GM23248 (cell line): Measurements from ENCODE around the gene FGGY. TPM values are rescaled to one million over a fixed set of nuclear protein-coding genes. Genes with fewer than 3 reads are reported as not detected.

Experiments
- DNase-seq: peaks from one replicate; pipeline ENCODE4 v3.0.0-alpha.2; 2015
- H2AFZ ChIP-seq: fragments of 200-600 bp; sonication (generic); 2 replicates; pipeline ENCODE4 v1.6.1; 2016; ENCODE audit warnings: antibody characterized with exemption
- H3F3A ChIP-seq: fragments of 200-600 bp; sonication (generic); 2 replicates; pipeline ENCODE4 v1.6.1; 2016; ENCODE audit warnings: mild to moderate bottlenecking, antibody characterized with exemption, mixed run types; ENCODE audit not compliant: insufficient read depth
- H3K27ac ChIP-seq: fragments of 200-600 bp; sonication (generic); 2 replicates; pipeline ENCODE4 v1.5.1; 2016; ENCODE audit warnings: mild to moderate bottlenecking
- H3K27me3 ChIP-seq: fragments of 200-600 bp; sonication (generic); replicated peaks from 2 replicates; pipeline ENCODE4 v1.6.1; 2016; ENCODE audit warnings: mild to moderate bottlenecking; ENCODE audit not compliant: insufficient read depth
- H3K36me3 ChIP-seq: fragments of 200-600 bp; sonication (generic); 2 replicates; pipeline ENCODE4 v1.6.1; 2016; ENCODE audit warnings: low read depth, mild to moderate bottlenecking
- H3K4me1 ChIP-seq: fragments of 200-600 bp; sonication (generic); 2 replicates; pipeline ENCODE4 v1.6.1; 2016; ENCODE audit warnings: mild to moderate bottlenecking; ENCODE audit not compliant: insufficient read depth
- H3K4me2 ChIP-seq: fragments of 200-600 bp; sonication (generic); one replicate; pipeline ENCODE4 v1.6.1; 2016; ENCODE audit warnings: mild to moderate bottlenecking; ENCODE audit not compliant: unreplicated experiment
- H3K4me3 ChIP-seq: fragments of 200-600 bp; sonication (generic); 2 replicates; pipeline ENCODE4 v1.5.1; 2016; ENCODE audit warnings: mild to moderate bottlenecking
- H3K79me2 ChIP-seq: fragments of 200-600 bp; sonication (generic); 2 replicates; pipeline ENCODE4 v1.6.1; 2016; ENCODE audit warnings: mild to moderate bottlenecking; ENCODE audit not compliant: insufficient read depth
- H3K9ac ChIP-seq: fragments of 200-600 bp; sonication (generic); 2 replicates; pipeline ENCODE4 v1.6.1; 2016; ENCODE audit warnings: mild to moderate bottlenecking
- H3K9me2 ChIP-seq: fragments of 200-600 bp; sonication (generic); 2 replicates; pipeline ENCODE4 v1.6.1; 2016; ENCODE audit warnings: mixed run types, mild to moderate bottlenecking, moderate library complexity; ENCODE audit not compliant: insufficient read depth
- H3K9me3 ChIP-seq: fragments of 200-600 bp; sonication (generic); one replicate; pipeline ENCODE4 v1.6.1; 2017; ENCODE audit warnings: low read depth
- H4K20me1 ChIP-seq: fragments of 200-600 bp; sonication (generic); 2 replicates; pipeline ENCODE4 v1.6.0; 2016; ENCODE audit not compliant: insufficient read depth
- EZH2 ChIP-seq: fragments of 200-600 bp; sonication (generic); IDR thresholded peaks from 2 replicates; pipeline ENCODE4 v1.6.1; 2018; ENCODE audit warnings: antibody characterized with exemption, mild to moderate bottlenecking; ENCODE audit not compliant: insufficient read depth, poor library complexity, severe bottlenecking
- EZH2phosphoT487 ChIP-seq: fragments of 200-600 bp; sonication (generic); IDR thresholded peaks from 2 replicates; pipeline ENCODE4 v1.6.1; 2018; ENCODE audit warnings: antibody characterized with exemption, moderate library complexity, mild to moderate bottlenecking, low read depth; ENCODE audit not compliant: insufficient read depth
- WGBS, 2 experiments: methylation state at CpG; one replicate each; pipeline ENCODE4 v1.1.6; 2015 to 2017; ENCODE audit warnings: low lambda C conversion rate in 2 of 2, low coverage in 1 of 2; ENCODE audit errors: missing lambda C conversion rate in 2 of 2; 5-methylcytosine and 5-hydroxymethylcytosine counted together
- in situ Hi-C: fragments of 300-500 bp; cut with MboI; formaldehyde crosslinking; loops from 2 replicates; pipeline ENCODE4 v1.15.0; 2020
- polyA plus RNA-seq: library from polyadenylated mRNA; unstranded; fragments of >200 nt; fragmentation: Nextera tagmentation; extraction: Ambion mirVana; gene quantifications from 2 replicates; pipeline ENCODE4 v1.2.1, GENCODE V29; 2016
- total RNA-seq: library from RNA; depleted of rRNA; stranded (reverse); fragments of >200 nt; shearing (Covaris generic); gene quantifications from 2 replicates; pipeline ENCODE4 v1.2.3, GENCODE V29; 2014

The FGGY gene
- total and polyA plus RNA-seq, 2 experiments from 2014 or later, result 12.8 to 16.9 TPM

- Histone ChIP-seq H3K27me3 (no peaks in the 10 kb centered on the region), H3K4me3 (no peak overlapping the region), H3K36me3 (no peaks in the 10 kb centered on the region), H3F3A (no peaks in the 10 kb centered on the region), H3K79me2 (no peaks in the 10 kb centered on the region), H4K20me1 (no peaks in the 10 kb centered on the region), H3K27ac (no peak overlapping the region), H3K9me3 (no peaks in the 10 kb centered on the region), H3K4me1 (peaks cover 16% of the 10 kb centered on the region; the same call in 1 of the 2 replicates), H3K9me2 (no peaks in the 10 kb centered on the region), H2AFZ (peak overlapping the region; percentile 20; the same call in 1 of the 2 replicates), H3K9ac (no peak overlapping the region), H3K4me2 (no peak overlapping the region)
- 22 to 25% methylated on average over 6 of the region's 6 CpGs for WGBS, 2 experiments
- peak; percentile 52 for DNase-seq
- in situ Hi-C loops, result no loop called here
- TF ChIP-seq EZH2, result no peak
- TF ChIP-seq EZH2phosphoT487, result no peak
These were observed 21.5 kb downstream of the FGGY start for GRCh38 chr1:59318271-59318860.

GRCh38 chr1:59322394-59322793 is 25.5 kb downstream of the FGGY start:
- in situ Hi-C loops, result no loop called here
- Histone ChIP-seq H3K9ac (no peak overlapping the region), H3K27me3 (no peaks in the 10 kb centered on the region), H3F3A (no peaks in the 10 kb centered on the region), H3K9me3 (no peaks in the 10 kb centered on the region), H3K36me3 (no peaks in the 10 kb centered on the region), H3K9me2 (no peaks in the 10 kb centered on the region), H4K20me1 (no peaks in the 10 kb centered on the region), H3K4me1 (peaks cover 8% of the 10 kb centered on the region; the same call in 1 of the 2 replicates), H3K27ac (no peak overlapping the region), H3K4me3 (no peak overlapping the region), H3K4me2 (no peak overlapping the region), H3K79me2 (no peaks in the 10 kb centered on the region), H2AFZ (no peak overlapping the region)
- 91 to 100% methylated on average over 4 of the region's 4 CpGs for WGBS, 2 experiments
- TF ChIP-seq EZH2phosphoT487, result no peak
- no peak for TF ChIP-seq EZH2
- DNase-seq, result no peak

GRCh38 chr1:59322814-59323213 is 25.9 kb downstream of the FGGY start:
- Histone ChIP-seq H3K4me3 (no peak overlapping the region), H3K9me2 (no peaks in the 10 kb centered on the region), H3K27ac (no peak overlapping the region), H3K4me2 (no peak overlapping the region), H3K36me3 (no peaks in the 10 kb centered on the region), H3K27me3 (no peaks in the 10 kb centered on the region), H3F3A (no peaks in the 10 kb centered on the region), H4K20me1 (no peaks in the 10 kb centered on the region), H3K79me2 (no peaks in the 10 kb centered on the region), H2AFZ (no peak overlapping the region), H3K4me1 (peaks cover 8% of the 10 kb centered on the region; the same call in 1 of the 2 replicates), H3K9ac (no peak overlapping the region), H3K9me3 (no peaks in the 10 kb centered on the region)
- in situ Hi-C loops, result no loop called here
- DNase-seq, result no peak
- WGBS, 2 experiments, result 94 to 97% methylated on average over 2 of the region's 2 CpGs
- no peak for TF ChIP-seq EZH2phosphoT487
- TF ChIP-seq EZH2, result no peak

GRCh38 chr1:59323879-59324278 is 27.0 kb downstream of the FGGY start:
- WGBS, 2 experiments, result 95 to 100% methylated on average over 3 of the region's 3 CpGs

More at GRCh38 chr1:59323879-59324278, 27.0 kb downstream of the FGGY start:
- peak; percentile 47 for DNase-seq
- in situ Hi-C loops, result no loop called here
- H3K27me3 ChIP-seq, result no peaks in the 10 kb centered on the region
- H3K4me1 ChIP-seq, result no peaks in the 10 kb centered on the region
- H3K9me3 ChIP-seq, result no peaks in the 10 kb centered on the region
- H3K4me3 ChIP-seq, result no peak overlapping the region
- TF ChIP-seq EZH2, result no peak
- no peak for TF ChIP-seq EZH2phosphoT487
- no peaks in the 10 kb centered on the region for H3F3A ChIP-seq
- no peak overlapping the region for H3K4me2 ChIP-seq
- no peaks in the 10 kb centered on the region for H4K20me1 ChIP-seq
- H3K9me2 ChIP-seq, result no peaks in the 10 kb centered on the region
- H3K27ac ChIP-seq, result no peak overlapping the region
- no peaks in the 10 kb centered on the region for H3K79me2 ChIP-seq
- no peaks in the 10 kb centered on the region for H3K36me3 ChIP-seq
- no peak overlapping the region for H2AFZ ChIP-seq
- no peak overlapping the region for H3K9ac ChIP-seq
